Measurements from ENCODE around the gene PITPNM2. TPM values are rescaled to one million over a fixed set of nuclear protein-coding genes. Genes with fewer than 3 reads are reported as not detected.

Gene PITPNM2
- total and polyA plus RNA-seq, 9 of the 15 experiments (the other 6 are each of a cell fraction or from before 2014, with no cell fraction given), result 0.03 to 10.8 (median 2.9) TPM

- TF ChIP-seq SNAPC5 (CRISPR knock-in tag; IDR thresholded peaks at IDR 0.05), result no peak
- no peak for TF ChIP-seq GTF2F1 (IDR thresholded peaks at IDR 0.05; ENCODE audit: low read depth, low read length)
- no peak for TF ChIP-seq PHB (CRISPR knock-in tag; IDR thresholded peaks at IDR 0.05)
- no peak for TF ChIP-seq NFIC (IDR thresholded peaks at IDR 0.05)
- no peak for TF ChIP-seq CREB3L1 (IDR thresholded peaks at IDR 0.05; ENCODE audit: borderline replicate concordance, low read depth)
- peak; percentile 99 for TF ChIP-seq BACH1 (tag; IDR thresholded peaks at IDR 0.05)
- TF ChIP-seq SP2 (IDR thresholded peaks at IDR 0.05; ENCODE audit: extremely low read depth, low read depth, low read length, poor library complexity, severe bottlenecking), result no peak
- TF ChIP-seq USF2 (CRISPR knock-in tag; IDR thresholded peaks at IDR 0.05), result no peak
- no peak for TF ChIP-seq ZNF449 (CRISPR knock-in tag; IDR thresholded peaks at IDR 0.05)
- TF ChIP-seq ZNF699 (CRISPR knock-in tag; IDR thresholded peaks at IDR 0.05; ENCODE audit: insufficient replicate concordance), result no peak
- no peak for TF ChIP-seq HSF4 (CRISPR knock-in tag; IDR thresholded peaks at IDR 0.05; ENCODE audit: borderline replicate concordance)
- TF ChIP-seq MECOM (CRISPR knock-in tag; IDR thresholded peaks at IDR 0.05), result peak; percentile 85
- TF ChIP-seq ARID3B (CRISPR knock-in tag; IDR thresholded peaks at IDR 0.05; ENCODE audit: borderline replicate concordance), result no peak
- TF ChIP-seq ZNF830 (CRISPR knock-in tag; IDR thresholded peaks at IDR 0.05), result no peak
- TF ChIP-seq ZBTB26 (CRISPR knock-in tag; IDR thresholded peaks at IDR 0.05), result no peak
- TF ChIP-seq ZNF408 (CRISPR knock-in tag; IDR thresholded peaks at IDR 0.05; ENCODE audit: low read depth), result no peak
- TF ChIP-seq POLR2AphosphoS5 (IDR thresholded peaks at IDR 0.05; ENCODE audit: control insufficient read depth, insufficient read depth, low read depth, low read length), result 0 out of 2 replicates have a peak, but pooled peaks have one; percentile 29
- TF ChIP-seq TFAM (CRISPR knock-in tag; conservative IDR thresholded peaks at IDR 0.05), result no peak
- TF ChIP-seq RBM25 (IDR thresholded peaks at IDR 0.05; ENCODE audit: low read depth, low read length, severe bottlenecking), result no peak
- TF ChIP-seq FIP1L1 (IDR thresholded peaks at IDR 0.05; ENCODE audit: low read depth, low read length, poor library complexity, severe bottlenecking), result no peak
- TF ChIP-seq ZZZ3 (IDR thresholded peaks at IDR 0.05), result no peak
These were observed 24.4 kb downstream of the PITPNM2 start (continued) for GRCh38 chr12:123126294-123127181.

Measured in K562 (cell line).